Choroid plexus epithelial cell (primary cell): ENCODE results near the gene LIN9.

Experiments
- DNase-seq: peaks from one replicate; pipeline ENCODE4 v3.0.0-alpha.2; 2010; ENCODE audit warnings: low read depth
- H3K4me3 ChIP-seq: 2 replicates; pipeline ENCODE4 v1.5.1; 2011; ENCODE audit warnings: low read depth, mild to moderate bottlenecking, control low read depth, low read length, moderate library complexity
- CTCF ChIP-seq: conservative IDR thresholded peaks from 2 replicates; pipeline ENCODE4 v1.5.1; 2011; ENCODE audit warnings: low read depth, mild to moderate bottlenecking, control low read depth, inconsistent platforms, low read length, moderate library complexity

LIN9 gene

GRCh38 chr1:226233293-226233692 lies 75.7 kb downstream of the LIN9 start:
- DNase-seq = no peak
- no peak overlapping the region for H3K4me3 ChIP-seq
- no peak for TF ChIP-seq CTCF

DNA sequence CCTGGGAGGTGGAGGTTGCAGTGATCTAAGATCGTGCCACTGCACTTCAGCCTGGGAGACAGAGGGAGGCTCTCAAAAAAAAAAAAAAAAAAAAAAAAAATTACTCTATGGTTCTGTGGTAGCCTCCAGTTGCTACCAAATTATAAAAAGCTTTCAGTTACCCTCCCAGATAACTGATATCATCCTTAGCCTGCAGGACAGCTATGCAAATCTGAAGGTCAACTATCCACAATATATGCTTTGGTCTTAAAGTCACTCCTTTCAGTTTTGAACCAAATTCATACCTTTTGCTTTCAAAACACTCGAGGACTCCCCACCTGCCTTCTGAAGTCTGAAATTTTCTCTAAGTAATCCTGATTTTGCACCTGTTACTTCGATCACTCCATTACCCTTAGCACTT lies 82.4 kb downstream of the LIN9 start:
- TF ChIP-seq CTCF = no peak
- no peak overlapping the region for H3K4me3 ChIP-seq
- no peak for DNase-seq

DNA sequence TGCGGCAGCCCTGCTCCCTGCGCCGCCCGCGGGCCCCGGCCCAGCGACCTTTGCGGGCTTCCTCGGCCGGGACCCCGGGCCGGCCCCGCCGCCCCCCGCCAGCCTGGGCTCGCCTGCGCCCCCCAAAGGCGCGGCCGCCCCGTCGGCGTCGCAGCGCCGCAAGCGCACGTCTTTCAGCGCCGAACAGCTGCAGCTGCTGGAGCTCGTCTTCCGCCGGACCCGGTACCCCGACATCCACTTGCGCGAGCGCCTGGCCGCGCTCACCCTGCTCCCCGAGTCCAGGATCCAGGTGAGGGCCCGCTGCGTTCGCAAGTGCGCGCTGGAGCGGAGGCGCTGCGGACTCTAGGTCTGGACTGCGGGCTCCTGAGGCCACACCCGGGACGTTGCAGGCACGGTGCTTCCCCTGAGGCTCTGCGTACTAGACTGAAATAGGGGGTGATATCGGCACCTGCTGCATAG lies 85.1 kb downstream of the LIN9 start:
- H3K4me3 ChIP-seq = peak overlapping the region; percentile 56
- peak; percentile 14 for DNase-seq
- TF ChIP-seq CTCF = no peak

DNA sequence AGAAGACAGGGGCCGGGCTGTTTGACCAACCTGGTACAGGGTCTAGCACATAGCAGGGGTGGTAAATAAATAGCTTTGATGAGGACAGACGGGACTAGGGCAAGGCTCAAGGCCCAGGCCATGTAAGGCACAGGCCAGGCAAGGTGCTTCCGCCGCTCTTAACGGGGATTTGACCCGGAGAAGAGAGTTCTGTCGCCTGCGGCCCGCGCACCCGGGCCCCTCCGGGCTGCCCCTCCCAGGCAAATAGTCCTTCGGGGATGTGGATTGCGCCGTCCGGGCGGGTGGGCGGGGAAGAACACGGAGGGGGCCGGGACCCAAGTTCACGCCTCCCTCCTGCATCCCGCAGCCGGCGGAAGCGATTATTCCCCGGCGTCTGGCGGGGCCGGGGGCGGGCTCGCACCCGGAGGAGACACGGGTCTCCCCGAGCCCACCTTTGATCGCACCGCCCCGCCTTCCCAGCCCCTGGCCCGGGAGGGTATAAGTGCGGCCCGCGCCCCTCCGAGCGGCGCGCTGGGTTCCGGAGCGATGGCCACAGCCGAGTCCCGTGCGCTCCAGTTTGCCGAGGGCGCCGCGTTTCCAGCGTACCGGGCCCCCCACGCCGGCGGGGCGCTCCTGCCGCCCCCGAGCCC lies 85.7 kb downstream of the LIN9 start, which contains the start of gene MIXL1:
TSS of gene MIXL1 (plus strand) at position 508 of the 629 bp plus-strand sequence. CDS start at position 526, 18 bp downstream.
- peak within 1 kb of the TSS; percentile 56 for H3K4me3 ChIP-seq
- TF ChIP-seq CTCF = no peak
- no peak for DNase-seq

DNA sequence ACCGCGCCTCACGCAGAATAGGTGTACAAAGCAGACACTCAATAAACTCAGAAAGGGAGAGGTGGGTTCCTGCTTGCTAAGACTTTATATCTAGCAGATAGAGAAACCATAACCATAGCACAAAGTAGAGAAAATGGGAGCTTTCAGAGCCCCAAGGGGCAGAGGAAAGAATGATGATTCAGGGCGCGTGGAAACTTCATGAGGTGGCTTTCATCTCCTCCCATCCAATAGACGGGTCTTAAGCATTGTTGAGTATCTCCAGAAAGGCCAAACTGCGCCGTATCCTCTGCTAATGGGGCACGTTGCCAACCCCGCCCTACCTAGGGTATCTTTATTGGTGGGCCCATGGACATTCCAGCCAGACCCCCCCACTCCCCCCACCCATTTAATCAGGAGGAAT lies 86.3 kb downstream of the LIN9 start:
- DNase-seq = no peak
- no peak for TF ChIP-seq CTCF
- no peak overlapping the region for H3K4me3 ChIP-seq

- TF ChIP-seq CTCF = no peak
- no peak overlapping the region for H3K4me3 ChIP-seq
- no peak for DNase-seq
Observed at GRCh38 chr1:226220473-226221189, 88.3 kb downstream of the LIN9 start.
